ENCODE data around the gene SWAP70. TPM values are rescaled to one million over a fixed set of nuclear protein-coding genes. Genes with fewer than 3 reads are reported as not detected.

SWAP70 gene
- total and polyA plus RNA-seq, 9 of the 15 experiments (the other 6 are each of a cell fraction or from before 2014, with no cell fraction given), result 1.7 to 4.9 (median 3.9) TPM

DNA sequence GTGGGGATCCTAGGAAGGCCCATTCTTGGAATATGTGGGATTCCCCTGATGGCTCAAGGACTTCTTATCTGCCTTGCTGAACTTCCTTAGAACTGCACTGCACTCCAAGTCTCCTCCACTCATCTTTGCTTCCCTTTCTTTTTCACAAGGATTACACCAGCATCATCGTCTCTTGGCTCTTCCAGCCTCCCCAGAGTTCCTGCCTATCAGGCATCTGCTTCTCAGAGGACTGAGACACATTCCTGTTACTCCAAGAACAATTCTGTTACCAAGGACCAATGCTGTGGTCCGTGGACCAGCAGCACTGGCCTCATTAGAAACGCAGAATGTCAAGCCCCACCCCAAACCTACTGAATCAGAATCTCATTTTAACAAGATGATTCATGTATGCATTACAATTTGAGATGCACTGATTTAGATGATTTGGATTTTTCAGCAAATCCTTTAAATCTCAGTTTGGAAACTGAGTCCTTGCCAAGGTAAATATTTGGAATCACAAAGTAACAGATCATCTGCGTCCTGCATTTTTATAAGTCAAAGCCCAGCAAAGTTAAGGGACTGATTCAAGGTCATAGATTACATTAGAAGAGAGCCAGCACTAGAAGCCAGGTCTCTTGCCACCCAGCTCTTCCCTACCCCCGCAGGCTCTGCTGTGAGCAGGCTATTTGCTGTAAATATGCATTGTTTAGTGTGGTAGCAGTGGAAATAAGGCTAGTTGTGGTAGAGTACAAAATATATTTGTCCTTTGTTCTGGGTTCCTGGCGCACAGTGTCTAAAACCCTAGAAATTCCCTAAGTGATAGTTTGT, 110.9 kb downstream of the SWAP70 start:
- Histone ChIP-seq H2AFZ (ENCODE audit: low read depth, low read length) (no peak overlapping the region), H3K27me3 (ENCODE audit: control insufficient read depth in 2 of 2, insufficient read depth in 2 of 2, low read length in 2 of 2) (peaks cover 0 to under 1% of the 10 kb centered on the region in 2 experiments; a peak in 2 of 5 replicates), H3K27ac (ENCODE audit: extremely low read depth, low read depth, low read length) (no peak overlapping the region), H3K79me2 (ENCODE audit: control insufficient read depth, insufficient read depth, low read length) (no peaks in the 10 kb centered on the region), H3K9ac (ENCODE audit: insufficient read depth in 1 of 2, low read depth in 2 of 2, low read length in 2 of 2) (no peak overlapping the region), H3K4me2 (ENCODE audit: insufficient read depth, low read length) (no peak overlapping the region), H3K9me3 (replicated peaks; ENCODE audit: control insufficient read depth, insufficient read depth, low read depth, low read length) (no peaks in the 10 kb centered on the region), H3K9me1 (ENCODE audit: control insufficient read depth, insufficient read depth, low read length) (no peaks in the 10 kb centered on the region), H3K36me3 (ENCODE audit: control insufficient read depth, insufficient read depth, low read length) (no peaks in the 10 kb centered on the region), H3K4me3 (no peak overlapping the region), H3K4me1 (replicated peaks in 1 of 2; ENCODE audit: control insufficient read depth in 2 of 2, insufficient read depth in 2 of 2, low read length in 2 of 2) (no peaks in the 10 kb centered on the region), H4K20me1 (replicated peaks; ENCODE audit: control insufficient read depth, insufficient read depth, low read length) (no peaks in the 10 kb centered on the region; the same call in 1 of the 2 replicates)
- intact Hi-C loops (cut with micrococcal nuclease) (no loop called here), in situ Hi-C loops (cut with MboI) (no loop called here)
- no peak for FAIRE-seq
- TF ChIP-seq KDM1A (IDR thresholded peaks at IDR 0.05), result peak; percentile 51 to 67; a peak in 3 of 4 replicates
- TF ChIP-seq, protein P1, sequence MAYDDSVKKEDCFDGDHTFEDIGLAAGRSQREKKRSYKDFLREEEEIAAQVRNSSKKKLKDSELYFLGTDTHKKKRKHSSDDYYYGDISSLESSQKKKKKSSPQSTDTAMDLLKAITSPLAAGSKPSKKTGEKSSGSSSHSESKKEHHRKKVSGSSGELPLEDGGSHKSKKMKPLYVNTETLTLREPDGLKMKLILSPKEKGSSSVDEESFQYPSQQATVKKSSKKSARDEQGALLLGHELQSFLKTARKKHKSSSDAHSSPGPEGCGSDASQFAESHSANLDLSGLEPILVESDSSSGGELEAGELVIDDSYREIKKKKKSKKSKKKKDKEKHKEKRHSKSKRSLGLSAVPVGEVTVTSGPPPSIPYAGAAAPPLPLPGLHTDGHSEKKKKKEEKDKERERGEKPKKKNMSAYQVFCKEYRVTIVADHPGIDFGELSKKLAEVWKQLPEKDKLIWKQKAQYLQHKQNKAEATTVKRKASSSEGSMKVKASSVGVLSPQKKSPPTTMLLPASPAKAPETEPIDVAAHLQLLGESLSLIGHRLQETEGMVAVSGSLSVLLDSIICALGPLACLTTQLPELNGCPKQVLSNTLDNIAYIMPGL (CRISPR knock-in tag; IDR thresholded peaks at IDR 0.05), result no peak
- CTCF ChIA-PET (ENCODE audit: low intra/inter-chr PET ratio), result no interaction called here
- no TSS peak for BruUV-seq (replicated peaks)
- POLR2A ChIA-PET, result interaction anchor here (1.3 kb wide), 1 partner anchor 10 kb away, joined by 3 read pairs; no protein-coding TSS in a partner anchor
- no peak for ATAC-seq
- WGBS (ENCODE audit: insufficient coverage, low coverage, missing lambda C conversion rate), result 11% methylated on average over 6 of the region's 6 CpGs
- no peak for DNase-seq (ENCODE audit: extremely low read depth in 1 of 4, low spot score in 3 of 4)

All from K562 (cell line).